DMS53 treated with DMSO at 0.1 percent for 48 hours (cell line): Measurements from ENCODE around the gene PEMT.

Source experiments
- DNase-seq: peaks from one replicate; lab custom pipeline; 2025; ENCODE audit not compliant: unreplicated experiment; lab: John Stamatoyannopoulos, UW

PEMT gene

DNA sequence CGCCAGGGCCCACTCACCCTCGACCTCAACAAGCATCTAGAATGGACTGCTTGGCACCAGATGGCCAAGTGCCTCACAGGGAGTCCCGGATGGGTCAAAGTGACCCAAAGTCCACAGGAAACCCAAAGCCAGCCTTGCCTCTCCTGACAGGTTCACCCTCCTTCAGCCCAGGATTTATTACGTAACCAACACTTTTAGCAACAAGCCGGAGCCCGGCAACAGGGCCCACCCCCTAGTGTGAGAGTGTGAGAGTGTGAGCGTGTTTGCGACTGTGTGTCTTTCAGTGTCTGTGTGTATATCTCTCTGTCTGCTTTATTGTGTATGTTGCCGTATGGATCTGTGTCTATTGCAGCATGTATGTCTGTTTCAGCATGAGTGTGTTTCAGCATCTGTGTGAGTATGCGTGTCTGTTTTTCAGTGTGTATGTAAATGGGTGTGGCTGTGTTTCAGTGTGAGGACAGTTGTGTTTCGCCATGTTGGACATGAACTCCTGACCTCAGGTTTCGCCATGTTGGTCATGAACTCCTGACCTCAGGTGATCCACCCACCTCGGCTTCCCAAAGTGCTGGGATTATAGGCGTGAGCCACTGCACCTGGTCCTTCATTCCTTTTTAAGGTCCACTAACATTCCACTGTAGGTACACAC, 13.7 kb upstream of the PEMT start:
- DNase-seq, result no peak

- DNase-seq, result no peak
These were observed 12.4 kb upstream of the PEMT start for GRCh38 chr17:17603895-17604225.

GRCh38 chr17:17603178-17603894, 11.8 kb upstream of the PEMT start:
- peak; percentile 41 for DNase-seq

- DNase-seq, result no peak
These were observed 8.5 kb upstream of the PEMT start for GRCh38 chr17:17599965-17600364.

- DNase-seq, result no peak
These were observed 6.5 kb upstream of the PEMT start for GRCh38 chr17:17598003-17598402.

DNA sequence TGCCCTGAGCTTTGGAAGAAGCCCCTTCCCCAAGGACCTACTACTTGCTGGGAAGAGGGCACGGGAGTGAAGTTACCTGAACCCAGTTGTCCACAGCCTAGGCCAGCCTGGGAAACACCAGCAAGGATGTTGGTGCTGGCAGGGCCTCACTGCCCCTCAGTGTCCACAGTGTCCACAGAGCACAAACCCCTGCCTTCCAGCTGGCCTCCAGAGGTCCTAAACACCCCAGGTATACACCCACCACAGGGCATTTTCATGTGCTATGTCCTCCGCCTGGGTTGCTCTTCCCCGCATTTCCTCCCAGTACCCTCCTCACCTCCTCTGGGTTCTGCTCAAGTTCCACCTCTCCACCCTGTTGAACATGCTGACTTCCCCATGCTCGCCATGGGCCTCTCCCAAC, 4.2 kb upstream of the PEMT start:
- no peak for DNase-seq

DNA sequence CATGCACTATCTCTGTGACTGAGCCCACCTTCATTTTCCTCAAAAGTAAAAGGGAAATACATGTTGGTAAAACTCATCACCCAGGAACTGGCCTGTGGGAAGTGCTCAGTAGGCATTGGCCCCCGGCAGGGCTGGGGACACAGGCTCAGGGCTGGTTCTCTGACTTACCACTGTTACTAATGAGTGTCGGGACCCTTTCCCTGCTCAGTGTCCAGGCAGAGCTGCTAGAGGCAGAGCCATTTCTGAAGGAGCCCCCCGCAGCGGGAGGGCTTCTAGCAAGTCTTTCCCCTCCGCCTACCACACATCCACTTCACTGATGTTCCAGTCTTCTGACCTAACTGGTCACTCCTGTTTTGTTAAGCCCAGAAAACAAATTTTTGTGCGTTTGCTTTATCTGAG, 1.7 kb upstream of the PEMT start:
- no peak for DNase-seq

- no peak for DNase-seq
These were observed 589 bp downstream of the PEMT start for GRCh38 chr17:17590883-17591354.

DNA sequence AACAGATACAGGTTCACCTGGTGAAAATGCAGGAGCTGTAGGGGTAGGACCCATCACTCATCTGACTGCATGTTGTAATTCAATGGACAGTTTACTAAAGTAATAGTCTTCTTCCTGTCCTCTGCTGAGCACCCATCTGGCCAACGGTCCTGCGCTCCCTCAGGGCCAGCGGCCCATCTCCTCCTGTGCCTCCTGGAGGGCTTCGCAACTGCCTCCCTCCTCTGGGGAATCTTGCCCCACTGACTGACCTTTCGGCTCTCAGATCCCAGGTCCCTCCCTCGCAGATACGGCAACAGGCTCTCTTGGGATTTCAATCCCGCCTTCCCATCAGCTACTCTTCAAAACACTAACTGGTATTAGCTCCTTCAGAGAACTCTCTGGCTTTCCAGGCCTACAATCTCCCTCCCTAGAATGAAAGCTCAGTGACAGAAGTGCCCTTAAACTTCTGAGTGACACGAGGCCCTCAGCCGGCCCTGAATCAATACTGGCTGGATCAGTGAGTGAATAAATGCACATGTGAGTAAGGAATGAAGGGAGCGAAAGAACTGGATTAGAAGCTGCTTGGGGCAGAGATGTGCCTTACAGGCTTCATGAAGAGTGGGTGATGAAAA, 1.3 kb downstream of the PEMT start:
- DNase-seq, result no peak

DNA sequence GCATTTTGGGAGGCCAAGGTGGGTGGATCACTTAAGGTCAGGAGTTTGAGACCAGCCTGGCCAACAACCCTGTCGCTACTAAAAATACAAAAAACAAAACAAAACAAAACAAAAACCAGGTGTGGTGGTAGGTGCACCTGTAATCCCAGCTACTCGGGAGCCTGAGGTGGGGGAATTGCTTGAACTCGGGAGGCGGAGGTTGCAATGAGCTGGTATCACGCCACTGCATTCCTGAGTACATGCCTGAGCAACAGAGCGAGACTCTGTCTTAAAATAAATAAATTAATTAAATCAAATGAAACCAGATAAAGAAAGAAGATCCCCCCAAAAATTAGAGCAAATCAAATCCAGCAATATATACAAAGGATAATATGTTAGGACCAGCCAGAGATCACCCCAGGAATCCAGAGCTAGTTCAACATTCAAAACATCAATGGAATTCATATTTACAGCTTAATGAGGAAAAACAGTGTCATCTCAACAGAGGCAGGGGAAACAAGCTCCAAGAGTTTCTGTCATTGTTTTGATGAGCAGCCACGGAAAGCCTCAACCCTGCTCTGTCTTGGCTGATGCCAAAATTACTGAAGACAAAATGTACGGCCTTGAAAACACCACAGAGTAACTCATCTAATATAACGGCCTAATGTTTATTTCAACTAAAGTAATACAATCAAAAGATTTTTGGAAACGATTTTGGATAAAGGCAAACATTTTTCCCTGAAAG, 3.7 kb downstream of the PEMT start:
- no peak for DNase-seq

GRCh38 chr17:17582372-17582771, 9.1 kb downstream of the PEMT start:
- DNase-seq, result no peak

- DNase-seq, result no peak
These were observed 10.0 kb downstream of the PEMT start for GRCh38 chr17:17581509-17581908.

DNA sequence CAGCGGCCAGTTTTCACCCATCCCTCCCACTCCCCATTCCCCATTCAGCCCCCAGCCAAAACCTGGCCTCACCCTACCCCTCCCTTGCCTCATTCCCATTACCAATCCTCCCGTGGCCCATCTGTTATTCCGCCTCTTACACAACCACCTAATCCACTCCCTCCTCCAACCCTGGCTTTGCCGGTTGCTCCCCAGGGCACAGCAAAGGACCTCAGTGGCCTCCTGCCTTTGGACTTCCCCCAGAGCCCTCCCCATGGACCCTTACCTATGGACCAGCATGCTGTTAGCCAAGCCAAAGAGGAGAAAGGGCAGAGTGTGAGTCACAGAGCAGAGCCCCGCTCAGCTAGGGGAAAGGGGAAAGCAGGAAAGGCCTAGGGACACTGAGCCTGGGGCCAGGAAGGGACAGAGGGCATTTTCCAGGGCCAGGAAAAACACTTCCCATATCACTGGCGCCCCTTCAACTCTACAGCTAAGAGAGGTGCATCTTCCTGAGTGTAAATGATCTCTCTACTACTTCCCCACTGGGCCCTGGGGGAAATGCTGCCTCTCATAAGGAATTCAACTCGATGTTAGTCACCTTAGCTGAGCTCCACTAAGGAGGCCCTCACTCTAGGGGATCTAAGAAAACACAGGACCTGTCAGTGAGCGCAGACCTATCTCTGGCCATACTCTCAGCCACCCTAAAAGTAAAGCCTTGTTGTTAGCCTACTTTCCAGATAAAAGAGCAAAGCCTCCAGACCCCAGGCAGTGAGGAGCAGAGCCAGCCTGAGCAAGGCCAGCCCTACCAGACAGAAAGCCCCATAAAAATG, 10.6 kb downstream of the PEMT start:
- no peak for DNase-seq

- peak; percentile 56 for DNase-seq
These were observed 11.8 kb downstream of the PEMT start for GRCh38 chr17:17579691-17580090.

DNA sequence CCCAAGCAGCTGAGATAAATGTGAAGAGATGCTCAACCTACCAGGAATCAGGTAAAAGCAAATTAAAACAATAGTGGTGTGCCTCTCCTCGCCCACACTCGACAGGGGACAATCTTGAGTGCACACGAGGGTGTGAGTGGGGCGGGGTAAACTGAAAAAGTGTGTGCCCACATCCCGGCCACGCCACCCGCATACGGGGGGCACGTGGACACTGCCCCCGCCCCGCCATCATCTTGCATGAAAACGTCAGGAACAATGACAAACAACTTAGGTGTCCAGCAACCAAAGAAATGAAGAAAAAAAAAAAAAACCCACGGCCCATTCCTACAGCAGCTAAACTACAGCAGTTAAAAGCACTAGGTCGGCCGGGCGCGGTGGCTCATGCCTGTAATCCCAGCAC, 14.1 kb downstream of the PEMT start:
- DNase-seq, result no peak

DNA sequence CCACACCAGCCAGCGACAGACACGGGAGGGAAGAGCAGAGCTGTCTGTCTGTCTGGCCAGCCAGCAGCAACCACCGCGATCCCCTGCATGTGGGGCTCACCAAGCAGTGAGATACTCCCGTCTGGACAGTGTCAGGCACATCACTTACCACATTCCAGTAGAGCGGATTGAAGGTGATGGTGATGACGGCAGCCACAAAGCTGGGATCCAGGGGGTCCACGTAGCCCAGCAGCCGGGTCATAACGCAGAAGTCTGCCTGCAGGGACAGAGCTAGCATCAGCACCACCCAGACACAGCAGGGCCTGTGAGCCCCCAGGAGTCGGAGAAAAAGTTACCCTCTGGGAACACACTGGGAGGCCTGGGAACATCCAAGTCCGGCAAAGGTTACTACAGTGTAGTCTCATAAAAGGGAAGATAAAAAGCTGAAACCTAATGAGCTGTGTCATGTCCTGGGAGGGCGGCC, 14.7 kb downstream of the PEMT start:
- DNase-seq, result no peak

DNA sequence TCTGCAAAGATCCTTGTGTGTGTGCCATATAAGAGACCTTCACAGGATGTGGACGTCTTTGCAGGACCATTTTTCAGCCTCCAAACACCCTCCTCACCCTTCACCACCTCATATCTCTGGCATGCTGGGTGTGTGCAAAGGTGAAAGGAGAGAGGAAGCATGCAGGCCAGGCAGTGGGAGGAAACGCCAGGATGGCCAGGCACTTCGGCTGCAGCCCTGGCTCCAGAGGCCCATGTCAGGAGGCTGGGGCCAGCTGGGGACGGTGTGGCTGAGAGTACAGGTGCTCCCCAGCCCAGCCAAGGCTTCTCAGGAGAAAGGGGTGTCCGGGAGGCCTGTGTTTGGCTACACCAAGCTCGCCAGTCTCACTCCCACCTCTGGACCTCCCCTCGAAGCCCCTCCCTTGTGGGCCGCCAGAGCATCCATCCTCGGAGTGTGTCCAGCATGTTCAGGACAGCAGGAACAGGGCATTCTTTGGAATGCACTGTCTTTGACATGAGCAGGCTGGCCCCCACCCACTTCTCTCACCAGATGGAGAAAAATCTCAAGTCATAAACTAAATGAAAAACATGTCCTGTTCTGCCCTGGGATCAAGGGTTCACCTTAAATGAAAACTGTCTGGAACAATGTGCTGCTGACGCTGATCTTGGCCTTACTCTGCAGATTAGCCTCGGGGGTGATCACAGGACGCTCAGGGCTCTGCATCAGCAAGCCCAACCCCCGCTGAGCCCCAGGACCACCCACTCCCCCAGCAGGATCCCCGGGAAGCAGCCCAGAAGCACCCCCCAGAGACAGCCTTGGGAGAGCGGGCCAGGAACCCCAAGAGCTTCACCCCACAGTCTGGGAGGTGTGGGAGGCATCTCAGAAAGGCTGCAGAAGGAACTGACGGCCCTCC, 15.9 kb downstream of the PEMT start:
- no peak for DNase-seq

DNA sequence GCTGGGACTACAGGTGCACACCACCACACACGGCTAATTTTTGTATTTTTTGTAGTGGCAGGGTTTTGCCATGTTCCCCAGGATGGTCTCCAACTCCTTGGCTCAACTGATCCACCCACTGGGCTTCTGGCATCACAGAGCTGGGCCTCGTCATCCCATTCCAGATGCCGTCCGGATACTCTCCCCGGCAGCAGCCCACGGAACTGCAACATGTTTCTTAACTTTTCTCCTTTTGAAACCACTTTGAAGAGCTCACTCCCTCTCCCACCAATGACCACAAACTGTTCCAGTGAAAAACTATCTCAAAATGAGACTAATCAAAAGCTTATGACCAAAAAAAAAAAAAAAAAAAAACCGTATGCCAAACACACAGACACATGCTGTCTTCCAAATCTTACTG, 17.6 kb downstream of the PEMT start:
- DNase-seq, result no peak

GRCh38 chr17:17572010-17572785, 19.3 kb downstream of the PEMT start:
- no peak for DNase-seq
